Adrenal gland (tissue), 12 donors: ENCODE data around the gene LCMT1. TPM values are rescaled to one million over a fixed set of nuclear protein-coding genes. Genes with fewer than 3 reads are reported as not detected.

Experiments
- DNase-seq, 7 donors: peaks; one replicate each; pipeline ENCODE4 v3.0.0-alpha.2; 2019 to 2020
- H3K27ac ChIP-seq, 5 donors: fragments of 200-600 bp; sonication (generic) in 4 of 5; 1 replicate in 3 of 5; 2 replicates in 2 of 5; pipeline versions ENCODE4 v1.5.1 to v1.8.0; 2016 to 2020; ENCODE audit warnings: mild to moderate bottlenecking in 1 of 5
- H3K27me3 ChIP-seq: fragments of 200-600 bp; 2 replicates; pipeline ENCODE4 v1.8.0; 2021
- H3K36me3 ChIP-seq, 2 donors: fragments of 200-600 bp; replicated peaks in 1 of 2; 1 replicate in 1 of 2; 2 replicates in 1 of 2; pipeline versions ENCODE4 v1.5.1 to v1.8.0; 2018 to 2022
- H3K4me1 ChIP-seq, 2 donors: fragments of 200-600 bp; replicated peaks in 1 of 2; 1 replicate in 1 of 2; 2 replicates in 1 of 2; pipeline versions ENCODE4 v1.5.1 to v1.8.0; 2018 to 2021
- H3K4me3 ChIP-seq, 4 donors: fragments of 200-600 bp; sonication (generic) in 3 of 4; one replicate each; pipeline ENCODE4 v1.5.1; 2016 to 2018
- H3K9me3 ChIP-seq, 3 donors: fragments of 200-600 bp; sonication (generic) in 1 of 3; replicated peaks in 1 of 3; 1 replicate in 2 of 3; 2 replicates in 1 of 3; pipeline versions ENCODE4 v1.5.1 to v1.8.0; 2016 to 2021
- POLR2A ChIP-seq, 2 donors: fragments of 450-650 bp; IDR thresholded peaks; one replicate each; pipeline ENCODE4 v1.6.1; 2017; ENCODE audit warnings: antibody characterized with exemption in 2 of 2, mild to moderate bottlenecking in 2 of 2, moderate library complexity in 1 of 2
- WGBS, 4 donors: extraction: QIAGEN DNeasy Blood & Tissue Kit in 2 of 4; methylation state at CpG; one replicate each; pipeline versions ENCODE4 v1.1.5 to v1.1.7; 2013 to 2017; 5-methylcytosine and 5-hydroxymethylcytosine counted together
- intact Hi-C, 2 donors: fragments of 100-400 bp; cut with DNase I; formaldehyde crosslinking; loops; one replicate each; pipeline versions ENCODE4 v1.14.1 to v1.15.0; 2022 to 2023
- polyA plus RNA-seq, 3 donors: library from polyadenylated mRNA; stranded (reverse); fragments of 200-250 nt in 2 of 3; fragments of 350-450 nt in 1 of 3; fragmentation: Illumina TruSeq in 1 of 3; extraction: RNeasy Lipid Tissue Mini Kit (QIAGEN cat#74804) in 1 of 3; gene quantifications; one replicate each; pipeline ENCODE4 v1.2.3, GENCODE V29; 2013 to 2014
- total RNA-seq, 9 donors: library from RNA; depleted of rRNA in 4 of 9; stranded (reverse); fragments of >200 nt in 4 of 9; fragments of 120-200 nt in 1 of 9; fragmentation: NEBNext Ultra II Directional in 1 of 9; extraction: Animal tissue kit (Norgen Biotek cat#: 25700) in 1 of 9; gene quantifications; one replicate each; pipeline versions ENCODE4 v1.1.0 to v1.2.4, GENCODE V29; 2013 to 2023
- TF ChIP-seq, protein P1 (sequence below), 6 experiments: fragments of 450-650 bp in 4 of 6; fragments of 200-600 bp in 2 of 6; sonication (generic) in 1 of 6; IDR thresholded peaks; 1 replicate in 5 of 6; 2 replicates in 1 of 6; pipeline versions ENCODE4 v1.5.1 to v1.8.0; 2016 to 2021; ENCODE audit warnings: antibody characterized with exemption in 6 of 6, mild to moderate bottlenecking in 2 of 6, moderate library complexity in 1 of 6
- donor health status: healthy with polysubstance abuse.
- donor health status: Bipolar disorder and iron deficiency.
- donor health status: DM: yes; HTN: yes; CAD: no.
- donor health status: DM: no; HTN: no; CAD: no.
- donor health status: DM: no; HTN: no; CAD: no.
- donor health status: DM: yes; HTN: yes; CAD: no.

Gene LCMT1
- total and polyA plus RNA-seq, 12 donors = 28.1 to 60.3 (median 43.5) TPM

DNA sequence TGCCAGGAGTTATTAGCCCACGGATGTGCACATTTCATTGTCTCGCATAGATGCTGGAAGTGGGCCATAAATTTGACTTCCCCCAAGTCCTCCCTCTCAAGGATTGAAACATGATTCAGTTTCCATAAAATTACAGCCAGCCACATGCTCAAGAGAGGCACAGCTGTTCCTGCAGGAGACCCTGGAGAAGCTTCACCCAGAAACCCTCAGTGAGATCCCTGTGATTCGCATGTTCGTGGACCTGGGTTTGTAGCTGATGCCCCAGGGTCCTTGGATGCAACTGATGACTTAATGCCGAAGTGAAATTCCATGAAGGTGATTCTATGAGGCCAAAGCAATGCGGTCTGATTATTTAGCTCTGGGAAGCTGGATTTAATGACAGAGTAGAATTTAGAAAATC, 80.6 kb downstream of the LCMT1 start:
- 65 to 77% (median 70%) methylated on average over 4 to 6 of the region's 6 CpGs for WGBS, 4 donors
- no peak for DNase-seq
- no peaks in the 10 kb centered on the region for H3K9me3 ChIP-seq
- no peaks in the 10 kb centered on the region for H3K36me3 ChIP-seq
- H3K27ac ChIP-seq = no peak overlapping the region
- H3K4me1 ChIP-seq = no peaks in the 10 kb centered on the region
- intact Hi-C loops = no loop called here
- no peaks in the 10 kb centered on the region for H3K27me3 ChIP-seq
- no peak overlapping the region for H3K4me3 ChIP-seq
- TF ChIP-seq POLR2A (IDR thresholded peaks at IDR 0.05) = no peak
- TF ChIP-seq, protein P1, sequence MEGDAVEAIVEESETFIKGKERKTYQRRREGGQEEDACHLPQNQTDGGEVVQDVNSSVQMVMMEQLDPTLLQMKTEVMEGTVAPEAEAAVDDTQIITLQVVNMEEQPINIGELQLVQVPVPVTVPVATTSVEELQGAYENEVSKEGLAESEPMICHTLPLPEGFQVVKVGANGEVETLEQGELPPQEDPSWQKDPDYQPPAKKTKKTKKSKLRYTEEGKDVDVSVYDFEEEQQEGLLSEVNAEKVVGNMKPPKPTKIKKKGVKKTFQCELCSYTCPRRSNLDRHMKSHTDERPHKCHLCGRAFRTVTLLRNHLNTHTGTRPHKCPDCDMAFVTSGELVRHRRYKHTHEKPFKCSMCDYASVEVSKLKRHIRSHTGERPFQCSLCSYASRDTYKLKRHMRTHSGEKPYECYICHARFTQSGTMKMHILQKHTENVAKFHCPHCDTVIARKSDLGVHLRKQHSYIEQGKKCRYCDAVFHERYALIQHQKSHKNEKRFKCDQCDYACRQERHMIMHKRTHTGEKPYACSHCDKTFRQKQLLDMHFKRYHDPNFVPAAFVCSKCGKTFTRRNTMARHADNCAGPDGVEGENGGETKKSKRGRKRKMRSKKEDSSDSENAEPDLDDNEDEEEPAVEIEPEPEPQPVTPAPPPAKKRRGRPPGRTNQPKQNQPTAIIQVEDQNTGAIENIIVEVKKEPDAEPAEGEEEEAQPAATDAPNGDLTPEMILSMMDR (IDR thresholded peaks at IDR 0.05) = no peak

DNA sequence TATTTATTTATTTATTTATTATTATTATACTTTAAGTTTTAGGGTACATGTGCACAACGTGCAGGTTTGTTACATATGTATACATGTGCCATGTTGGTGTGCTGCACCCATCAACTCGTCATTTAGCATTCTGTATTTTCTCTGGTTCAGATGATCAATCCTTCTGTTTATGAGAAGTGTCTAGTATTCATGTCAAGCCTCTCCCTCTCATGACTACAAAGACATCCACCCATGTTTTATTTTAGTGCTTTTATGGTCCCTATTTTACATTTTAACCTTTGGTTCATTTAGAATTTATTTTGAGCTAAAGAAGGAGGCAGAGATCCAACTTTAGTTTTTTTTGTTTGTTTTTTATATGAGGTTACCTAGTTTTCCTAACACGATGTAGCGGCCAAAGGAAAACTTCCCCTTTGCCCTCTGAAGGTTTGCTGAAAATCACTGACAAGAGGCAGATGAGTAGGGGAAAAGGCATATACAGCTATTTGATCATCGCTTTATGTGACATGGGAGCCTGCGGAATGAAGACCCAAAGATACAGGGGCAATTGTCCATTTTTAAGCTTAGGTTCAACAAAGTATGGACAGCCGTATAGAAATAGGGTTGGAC, 82.8 kb downstream of the LCMT1 start:
- Histone ChIP-seq H3K4me3 (no peak overlapping the region), H3K9me3 (no peaks in the 10 kb centered on the region), H3K36me3 (no peaks in the 10 kb centered on the region), H3K27me3 (no peaks in the 10 kb centered on the region), H3K4me1 (no peaks in the 10 kb centered on the region), H3K27ac (no peak overlapping the region)
- no peak for TF ChIP-seq POLR2A (IDR thresholded peaks at IDR 0.05)
- TF ChIP-seq, protein P1 (IDR thresholded peaks at IDR 0.05) = no peak
- WGBS, 4 donors = 88 to 93% (median 91%) methylated on average over 7 of the region's 7 CpGs
- intact Hi-C loops = no loop called here
- DNase-seq = no peak

DNA sequence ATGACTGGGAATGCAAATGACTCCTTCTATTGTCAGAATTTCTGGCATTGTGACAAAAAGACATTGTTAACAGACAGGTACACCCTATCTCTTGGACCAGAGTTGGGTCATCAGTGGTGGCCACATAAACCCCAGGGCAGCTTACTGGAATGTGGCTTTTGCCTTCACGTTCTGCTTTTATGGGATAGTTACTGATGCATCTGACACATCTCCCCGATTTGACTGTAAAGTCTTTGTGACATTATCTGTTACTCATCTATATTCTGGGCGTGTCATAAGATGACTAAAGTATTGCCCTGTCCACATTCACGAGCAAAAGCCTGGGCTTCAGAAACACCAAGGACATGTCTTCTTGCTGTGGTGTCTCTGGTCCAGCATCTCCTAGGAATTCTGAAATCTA, 86.5 kb downstream of the LCMT1 start:
- H3K27me3 ChIP-seq = no peaks in the 10 kb centered on the region
- TF ChIP-seq, protein P1 (IDR thresholded peaks at IDR 0.05) = no peak
- H3K27ac ChIP-seq = no peak overlapping the region
- H3K4me3 ChIP-seq = no peak overlapping the region
- no peak for DNase-seq
- WGBS, 4 donors = 49 to 68% (median 62%) methylated on average over 4 of the region's 4 CpGs
- intact Hi-C loops = no loop called here
- H3K9me3 ChIP-seq = no peaks in the 10 kb centered on the region
- H3K36me3 ChIP-seq = no peaks in the 10 kb centered on the region
- H3K4me1 ChIP-seq = no peaks in the 10 kb centered on the region

DNA sequence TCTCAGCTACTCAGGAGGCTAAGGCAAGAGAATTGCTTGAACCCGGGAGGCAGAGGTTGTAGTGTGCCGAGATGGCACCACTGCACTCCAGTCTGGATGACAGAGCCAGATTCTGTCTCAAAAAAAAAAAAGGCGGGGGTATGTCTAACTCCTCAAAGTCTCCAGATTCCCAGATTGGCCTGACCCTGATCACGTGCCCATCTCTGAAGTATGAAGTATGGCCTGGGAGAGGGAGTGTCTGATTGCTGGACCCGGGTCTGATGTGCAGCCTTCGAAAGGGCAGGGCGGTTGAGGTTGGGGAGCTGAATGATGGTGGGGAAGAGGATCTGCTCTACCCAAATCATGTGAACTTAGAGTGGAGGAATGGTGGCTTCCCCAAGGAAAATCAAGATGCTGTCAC, 87.9 kb downstream of the LCMT1 start:
- WGBS, 4 donors = 86 to 92% (median 90%) methylated on average over 7 of the region's 7 CpGs
- Histone ChIP-seq H3K27ac (no peak overlapping the region), H3K36me3 (no peaks in the 10 kb centered on the region), H3K9me3 (no peaks in the 10 kb centered on the region), H3K27me3 (no peaks in the 10 kb centered on the region), H3K4me3 (no peak overlapping the region), H3K4me1 (no peaks in the 10 kb centered on the region)
- intact Hi-C loops = no loop called here
- DNase-seq = no peak
- TF ChIP-seq, protein P1 (IDR thresholded peaks at IDR 0.05) = no peak
- TF ChIP-seq POLR2A (IDR thresholded peaks at IDR 0.05) = no peak
